Gastrocnemius medialis (tissue), 4 donors: ENCODE data around the gene SARS1. TPM values are rescaled to one million over a fixed set of nuclear protein-coding genes. Genes with fewer than 3 reads are reported as not detected.

ENCODE experiments used
- ATAC-seq, 2 donors: fragments of 150-250 bp; one replicate each; pipeline ENCODE4 v1.9.1; 2016
- DNase-seq, 2 donors: peaks; one replicate each; pipeline ENCODE4 v3.0.0-alpha.2; 2019
- H3K27ac ChIP-seq, 4 donors: fragments of 200-600 bp; sonication (generic); 1 replicate in 1 of 4; 2 replicates in 3 of 4; pipeline ENCODE4 v1.5.1; 2016 to 2018; ENCODE audit warnings: mild to moderate bottlenecking in 2 of 4, moderate library complexity in 1 of 4
- H3K27me3 ChIP-seq, 3 donors: fragments of 200-600 bp; sonication (generic) in 2 of 3; 1 replicate in 1 of 3; 2 replicates in 2 of 3; pipeline versions ENCODE4 v1.5.1 to v1.6.0; 2016 to 2019; ENCODE audit warnings: mild to moderate bottlenecking in 1 of 3, moderate library complexity in 1 of 3
- H3K36me3 ChIP-seq, 2 donors: fragments of 200-600 bp; sonication (generic) in 1 of 2; one replicate each; pipeline ENCODE4 v1.5.1; 2017 to 2018
- H3K4me1 ChIP-seq, 2 donors: fragments of 200-600 bp; sonication (generic) in 1 of 2; one replicate each; pipeline ENCODE4 v1.5.1; 2016 to 2017; ENCODE audit warnings: mild to moderate bottlenecking in 2 of 2
- H3K4me3 ChIP-seq, 4 donors: fragments of 200-600 bp; sonication (generic) in 3 of 4; 1 replicate in 1 of 4; 2 replicates in 3 of 4; pipeline ENCODE4 v1.5.1; 2016 to 2019; ENCODE audit warnings: mild to moderate bottlenecking in 2 of 4
- H3K9me3 ChIP-seq, 3 donors: fragments of 200-600 bp; sonication (generic) in 2 of 3; 1 replicate in 1 of 3; 2 replicates in 2 of 3; pipeline ENCODE4 v1.5.1; 2016 to 2019
- POLR2A ChIP-seq, 2 donors: fragments of 450-650 bp; IDR thresholded peaks; one replicate each; pipeline ENCODE4 v1.6.1; 2017; ENCODE audit warnings: antibody characterized with exemption in 2 of 2, mild to moderate bottlenecking in 2 of 2, moderate library complexity in 2 of 2
- in situ Hi-C, 4 donors: fragments of 200-750 bp; cut with MboI; loops; one replicate each; pipeline versions ENCODE4 v1.15.0 to v1.8.0; 2017; ENCODE audit warnings: low sequenced_read_pairs in 4 of 4
- intact Hi-C: fragments of 100-400 bp; cut with DNase I; formaldehyde crosslinking; loops from one replicate; pipeline ENCODE4 v1.15.1; 2023; ENCODE audit warnings: low total_unique reads
- total RNA-seq, 4 donors: library from RNA; depleted of rRNA; stranded (reverse); fragments of >200 nt; gene quantifications; one replicate each; pipeline versions ENCODE4 v1.1.0 to v1.2.3, GENCODE V29; 2016
- TF ChIP-seq, protein P1 (sequence below), 5 experiments: fragments of 450-650 bp in 3 of 5; fragments of 200-600 bp in 2 of 5; sonication (generic) in 2 of 5; IDR thresholded peaks in 4 of 5; conservative IDR thresholded peaks in 1 of 5; 1 replicate in 4 of 5; 2 replicates in 1 of 5; pipeline ENCODE4 v1.5.1; 2016 to 2019; ENCODE audit warnings: antibody characterized with exemption in 5 of 5, mild to moderate bottlenecking in 3 of 5, moderate library complexity in 3 of 5

Gene SARS1
- total RNA-seq, 4 donors from 2014 or later, result 97.6 to 116 (median 98.7) TPM

DNA sequence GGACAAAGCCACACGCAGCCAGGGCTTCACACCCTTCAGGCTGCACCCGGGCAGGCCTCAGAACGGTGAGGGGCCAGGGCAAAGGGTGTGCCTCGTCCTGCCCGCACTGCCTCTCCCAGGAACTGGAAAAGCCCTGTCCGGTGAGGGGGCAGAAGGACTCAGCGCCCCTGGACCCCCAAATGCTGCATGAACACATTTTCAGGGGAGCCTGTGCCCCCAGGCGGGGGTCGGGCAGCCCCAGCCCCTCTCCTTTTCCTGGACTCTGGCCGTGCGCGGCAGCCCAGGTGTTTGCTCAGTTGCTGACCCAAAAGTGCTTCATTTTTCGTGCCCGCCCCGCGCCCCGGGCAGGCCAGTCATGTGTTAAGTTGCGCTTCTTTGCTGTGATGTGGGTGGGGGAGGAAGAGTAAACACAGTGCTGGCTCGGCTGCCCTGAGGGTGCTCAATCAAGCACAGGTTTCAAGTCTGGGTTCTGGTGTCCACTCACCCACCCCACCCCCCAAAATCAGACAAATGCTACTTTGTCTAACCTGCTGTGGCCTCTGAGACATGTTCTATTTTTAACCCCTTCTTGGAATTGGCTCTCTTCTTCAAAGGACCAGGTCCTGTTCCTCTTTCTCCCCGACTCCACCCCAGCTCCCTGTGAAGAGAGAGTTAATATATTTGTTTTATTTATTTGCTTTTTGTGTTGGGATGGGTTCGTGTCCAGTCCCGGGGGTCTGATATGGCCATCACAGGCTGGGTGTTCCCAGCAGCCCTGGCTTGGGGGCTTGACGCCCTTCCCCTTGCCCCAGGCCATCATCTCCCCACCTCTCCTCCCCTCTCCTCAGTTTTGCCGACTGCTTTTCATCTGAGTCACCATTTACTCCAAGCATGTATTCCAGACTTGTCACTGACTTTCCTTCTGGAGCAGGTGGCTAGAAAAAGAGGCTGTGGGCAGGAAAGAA lies 61.1 kb downstream of the SARS1 start:
- Histone ChIP-seq H3K27me3 (no peaks in the 10 kb centered on the region), H3K4me1 (peaks cover 10 to 27% of the 10 kb centered on the region in 2 donors), H3K9me3 (no peaks in the 10 kb centered on the region), H3K36me3 (no peaks in the 10 kb centered on the region), H3K27ac (peak overlapping the region in 3 of 4 donors; percentile 57 to 85 (median 77)), H3K4me3 (no peak overlapping the region)
- intact Hi-C loops (loop anchor here (5.0 kb wide), 1 partner anchor 257 kb away; no protein-coding TSS in a partner anchor), in situ Hi-C loops (loop anchor here in 3 of 4 donors (5.0 to 25.0 kb wide), 4 partner anchors 122 to 262 kb away; partner anchors contain the start of genes GPR61 (in 2 of the 3), GNAI3 (in 1 of the 3) and SORT1 (in 1 of the 3))
- ATAC-seq, result peak; percentile 79 to 91
- TF ChIP-seq, protein P1, sequence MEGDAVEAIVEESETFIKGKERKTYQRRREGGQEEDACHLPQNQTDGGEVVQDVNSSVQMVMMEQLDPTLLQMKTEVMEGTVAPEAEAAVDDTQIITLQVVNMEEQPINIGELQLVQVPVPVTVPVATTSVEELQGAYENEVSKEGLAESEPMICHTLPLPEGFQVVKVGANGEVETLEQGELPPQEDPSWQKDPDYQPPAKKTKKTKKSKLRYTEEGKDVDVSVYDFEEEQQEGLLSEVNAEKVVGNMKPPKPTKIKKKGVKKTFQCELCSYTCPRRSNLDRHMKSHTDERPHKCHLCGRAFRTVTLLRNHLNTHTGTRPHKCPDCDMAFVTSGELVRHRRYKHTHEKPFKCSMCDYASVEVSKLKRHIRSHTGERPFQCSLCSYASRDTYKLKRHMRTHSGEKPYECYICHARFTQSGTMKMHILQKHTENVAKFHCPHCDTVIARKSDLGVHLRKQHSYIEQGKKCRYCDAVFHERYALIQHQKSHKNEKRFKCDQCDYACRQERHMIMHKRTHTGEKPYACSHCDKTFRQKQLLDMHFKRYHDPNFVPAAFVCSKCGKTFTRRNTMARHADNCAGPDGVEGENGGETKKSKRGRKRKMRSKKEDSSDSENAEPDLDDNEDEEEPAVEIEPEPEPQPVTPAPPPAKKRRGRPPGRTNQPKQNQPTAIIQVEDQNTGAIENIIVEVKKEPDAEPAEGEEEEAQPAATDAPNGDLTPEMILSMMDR (IDR thresholded peaks at IDR 0.05 in 4 of 5, conservative IDR thresholded peaks at IDR 0.05 in 1 of 5), result no peak
- DNase-seq, result peak; percentile 81 to 84

DNA sequence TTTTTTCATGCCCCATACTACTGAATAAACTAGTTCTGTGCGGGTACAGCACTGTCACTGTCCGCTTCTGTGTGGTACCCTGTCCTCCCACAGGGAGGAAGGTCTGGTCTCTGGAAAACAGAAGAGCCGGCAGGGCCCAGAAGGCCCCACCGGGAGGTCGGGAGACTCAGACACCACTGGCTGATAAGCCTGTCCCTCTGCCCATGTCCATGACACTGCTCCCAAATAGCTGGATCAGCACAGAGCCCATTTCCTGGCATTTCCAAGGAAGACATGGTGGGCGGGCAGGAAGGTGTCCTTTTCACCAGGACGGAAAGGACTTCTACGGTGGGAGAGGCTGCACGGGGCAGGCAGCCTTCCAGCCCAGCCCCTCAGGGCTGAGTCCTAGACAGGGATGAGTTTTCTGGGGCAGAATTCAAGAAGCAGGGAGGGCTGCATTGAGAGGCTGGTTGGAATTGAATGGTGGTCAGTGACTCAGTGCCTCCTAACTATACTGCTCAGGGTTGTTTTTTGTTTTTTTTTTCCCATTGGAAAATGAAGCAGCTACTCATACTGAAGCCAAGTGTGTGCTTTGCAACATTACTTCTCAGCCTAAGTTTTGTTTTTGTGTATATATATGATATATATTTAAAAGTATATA lies 62.1 kb downstream of the SARS1 start:
- no peaks in the 10 kb centered on the region for H3K36me3 ChIP-seq
- in situ Hi-C loops, result loop anchor here in 3 of 4 donors (5.0 to 25.0 kb wide), 4 partner anchors 121 to 261 kb away; partner anchors contain the start of genes GPR61 (in 2 of the 3), GNAI3 (in 1 of the 3) and SORT1 (in 1 of the 3)
- H3K4me3 ChIP-seq, result no peak overlapping the region
- H3K4me1 ChIP-seq, result peaks cover 10 to 27% of the 10 kb centered on the region in 2 donors
- no peak for DNase-seq
- no peak for TF ChIP-seq POLR2A (IDR thresholded peaks at IDR 0.05)
- TF ChIP-seq, protein P1 (IDR thresholded peaks at IDR 0.05 in 4 of 5, conservative IDR thresholded peaks at IDR 0.05 in 1 of 5), result no peak
- no peak for ATAC-seq
- no peaks in the 10 kb centered on the region for H3K9me3 ChIP-seq
- intact Hi-C loops, result loop anchor here (5.0 kb wide), 1 partner anchor 256 kb away; no protein-coding TSS in a partner anchor
- no peaks in the 10 kb centered on the region for H3K27me3 ChIP-seq
- peak overlapping the region in 3 of 4 donors; percentile 57 to 85 (median 77) for H3K27ac ChIP-seq

DNA sequence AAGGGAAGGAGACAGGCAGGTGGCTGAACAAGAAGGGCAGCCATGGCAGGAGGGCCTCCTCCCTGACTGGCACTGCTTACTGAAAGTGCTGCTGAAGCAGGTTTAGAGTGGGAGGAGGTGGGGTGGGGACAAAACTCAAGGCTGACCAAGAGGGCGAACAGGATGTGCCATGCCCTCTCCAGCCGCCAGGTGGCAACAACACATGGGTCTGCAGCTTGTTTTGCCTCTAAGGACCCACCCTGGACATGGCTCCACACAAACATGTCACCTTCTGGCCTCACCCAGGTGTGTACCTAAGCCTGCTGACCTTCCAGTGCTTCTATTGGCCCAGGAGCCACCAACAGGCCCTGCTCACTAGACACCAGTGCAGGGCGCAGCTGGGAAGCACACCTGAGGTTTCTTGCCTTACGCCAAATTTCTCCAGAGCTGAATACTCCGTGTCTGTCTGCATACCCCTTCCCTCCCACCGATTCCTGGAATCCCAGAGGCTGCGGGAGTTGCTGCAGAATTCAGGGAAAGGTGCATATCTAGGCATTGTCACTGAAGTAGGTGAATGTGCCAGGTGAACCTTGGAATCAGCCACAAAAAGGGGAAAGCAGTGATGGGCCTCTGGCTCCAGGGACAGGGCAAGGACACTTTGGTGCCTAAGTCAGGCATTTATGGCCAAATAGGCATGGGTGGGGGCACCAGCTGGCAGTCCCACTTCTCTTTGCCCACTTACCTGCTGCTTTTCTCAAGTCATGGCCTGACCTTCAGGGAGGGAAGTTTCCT lies 63.9 kb downstream of the SARS1 start:
- intact Hi-C loops, result loop anchor here (1.0 to 5.0 kb wide), 2 partner anchors 122 to 255 kb away; no protein-coding TSS in a partner anchor
- H3K36me3 ChIP-seq, result no peaks in the 10 kb centered on the region
- peak; percentile 42 to 75 for DNase-seq
- in situ Hi-C loops, result loop anchor here in 3 of 4 donors (5.0 to 25.0 kb wide), 4 partner anchors 120 to 260 kb away; partner anchors contain the start of genes GPR61 (in 2 of the 3), GNAI3 (in 1 of the 3) and SORT1 (in 1 of the 3)
- peak in 1 of 2 donors; percentile 53 for ATAC-seq
- no peak overlapping the region for H3K4me3 ChIP-seq
- H3K27me3 ChIP-seq, result no peaks in the 10 kb centered on the region
- peak overlapping the region in 3 of 4 donors; percentile 21 to 62 (median 50) for H3K27ac ChIP-seq
- H3K9me3 ChIP-seq, result no peaks in the 10 kb centered on the region
- H3K4me1 ChIP-seq, result peaks cover 14 to 33% of the 10 kb centered on the region in 2 donors
- no peak for TF ChIP-seq POLR2A (IDR thresholded peaks at IDR 0.05)
- TF ChIP-seq, protein P1 (IDR thresholded peaks at IDR 0.05 in 4 of 5, conservative IDR thresholded peaks at IDR 0.05 in 1 of 5), result peak; percentile 85 to 93 (median 88)
